Mesenchymal stem cell (in vitro differentiated cells and primary cell): ENCODE measurements around the gene TPGS1.

Experiments
- DNase-seq: peaks from one replicate; pipeline ENCODE4 v3.0.0-alpha.2; 2013
- H2AFZ ChIP-seq: one replicate; pipeline ENCODE4 v1.6.1; 2013; ENCODE audit warnings: low read depth, mild to moderate bottlenecking, control low read depth, inconsistent platforms, low read length, moderate library complexity
- H2AK5ac ChIP-seq: 2 replicates; pipeline ENCODE4 v1.6.1; 2013; ENCODE audit warnings: low read length, moderate library complexity, mild to moderate bottlenecking, inconsistent platforms; ENCODE audit not compliant: severe bottlenecking
- H2BK120ac ChIP-seq: one replicate; pipeline ENCODE4 v1.6.1; 2013; ENCODE audit warnings: low read depth, mild to moderate bottlenecking, inconsistent platforms, low read length, moderate library complexity
- H2BK12ac ChIP-seq, 2 experiments: one replicate each; pipeline ENCODE4 v1.6.1; 2013; ENCODE audit warnings: inconsistent platforms in 2 of 2, low read length in 2 of 2, mild to moderate bottlenecking in 2 of 2, moderate library complexity in 2 of 2, control low read depth in 1 of 2
- H2BK15ac ChIP-seq: one replicate; pipeline ENCODE4 v1.6.1; 2013; ENCODE audit warnings: mild to moderate bottlenecking, low read depth, inconsistent platforms; ENCODE audit not compliant: poor library complexity, severe bottlenecking
- H2BK5ac ChIP-seq: 2 replicates; pipeline ENCODE4 v1.6.1; 2013; ENCODE audit warnings: low read depth, mild to moderate bottlenecking, low read length, control low read depth, inconsistent platforms; ENCODE audit not compliant: poor library complexity, severe bottlenecking
- H3K14ac ChIP-seq, 2 experiments: one replicate each; pipeline ENCODE4 v1.6.1; 2013; ENCODE audit warnings: inconsistent platforms in 2 of 2, low read length in 2 of 2, control low read depth in 1 of 2, mild to moderate bottlenecking in 1 of 2, moderate library complexity in 1 of 2
- H3K18ac ChIP-seq, 2 experiments: one replicate each; pipeline ENCODE4 v1.6.1; 2013; ENCODE audit warnings: inconsistent platforms in 2 of 2, low read length in 2 of 2, control low read depth in 1 of 2, low read depth in 1 of 2, mild to moderate bottlenecking in 1 of 2
- H3K23ac ChIP-seq, 2 experiments: one replicate each; pipeline ENCODE4 v1.6.1; 2013; ENCODE audit warnings: inconsistent platforms in 2 of 2, low read length in 2 of 2, mild to moderate bottlenecking in 2 of 2, moderate library complexity in 2 of 2, control low read depth in 1 of 2
- H3K27ac ChIP-seq: 2 replicates; pipeline ENCODE4 v1.5.1; 2013; ENCODE audit warnings: mild to moderate bottlenecking, moderate library complexity, low read length, control low read depth, inconsistent platforms; ENCODE audit not compliant: poor library complexity, severe bottlenecking
- H3K27me3 ChIP-seq, 2 experiments: 2 replicates each; pipeline versions ENCODE4 v1.6.1 to v1.7.0; 2013; ENCODE audit warnings: low read length in 2 of 2, mild to moderate bottlenecking in 2 of 2, moderate library complexity in 2 of 2, control low read depth in 1 of 2, inconsistent platforms in 1 of 2; ENCODE audit not compliant: control insufficient read depth in 1 of 2, insufficient read depth in 1 of 2
- H3K36me3 ChIP-seq, 2 experiments: 2 replicates each; pipeline versions ENCODE4 v1.6.1 to v1.7.0; 2013; ENCODE audit warnings: low read length in 2 of 2, control low read depth in 1 of 2, inconsistent platforms in 1 of 2, low read depth in 1 of 2, mild to moderate bottlenecking in 1 of 2; ENCODE audit not compliant: insufficient read depth in 2 of 2, control insufficient read depth in 1 of 2
- H3K4ac ChIP-seq, 2 experiments: one replicate each; pipeline ENCODE4 v1.6.1; 2013; ENCODE audit warnings: inconsistent platforms in 2 of 2, low read length in 2 of 2, mild to moderate bottlenecking in 2 of 2, moderate library complexity in 2 of 2, control low read depth in 1 of 2, low read depth in 1 of 2
- H3K4me1 ChIP-seq: 2 replicates; pipeline ENCODE4 v1.6.1; 2013; ENCODE audit warnings: low read depth, low read length, control low read depth; ENCODE audit not compliant: control insufficient read depth, insufficient read depth
- H3K4me2 ChIP-seq: 2 replicates; pipeline ENCODE4 v1.6.1; 2013; ENCODE audit warnings: low read length, mild to moderate bottlenecking, inconsistent platforms; ENCODE audit not compliant: poor library complexity, severe bottlenecking
- H3K4me3 ChIP-seq, 2 experiments: 2 replicates each; pipeline versions ENCODE4 v1.5.1 to v1.7.0; 2013; ENCODE audit warnings: low read length in 2 of 2, mild to moderate bottlenecking in 2 of 2, control low read depth in 1 of 2, low read depth in 1 of 2; ENCODE audit not compliant: insufficient read depth in 1 of 2
- H3K79me1 ChIP-seq: replicated peaks from 2 replicates; pipeline ENCODE4 v1.6.1; 2013; ENCODE audit warnings: mild to moderate bottlenecking, control low read depth, low read length, inconsistent platforms; ENCODE audit not compliant: poor library complexity, severe bottlenecking
- H3K9ac ChIP-seq: 2 replicates; pipeline ENCODE4 v1.7.0; 2013; ENCODE audit warnings: mild to moderate bottlenecking, low read length, moderate library complexity
- H3K9me3 ChIP-seq: 2 replicates; pipeline ENCODE4 v1.7.0; 2013; ENCODE audit warnings: mild to moderate bottlenecking, low read length; ENCODE audit not compliant: control insufficient read depth
- H4K8ac ChIP-seq: one replicate; pipeline ENCODE4 v1.6.1; 2013; ENCODE audit warnings: inconsistent platforms, mild to moderate bottlenecking, low read length, moderate library complexity
- H4K91ac ChIP-seq: one replicate; pipeline ENCODE4 v1.6.1; 2013; ENCODE audit warnings: mild to moderate bottlenecking, low read length, inconsistent platforms
- WGBS: methylation state at CpG from one replicate; pipeline ENCODE4 v1.1.7; 2013; ENCODE audit warnings: mixed read lengths; 5-methylcytosine and 5-hydroxymethylcytosine counted together

TPGS1 gene

DNA sequence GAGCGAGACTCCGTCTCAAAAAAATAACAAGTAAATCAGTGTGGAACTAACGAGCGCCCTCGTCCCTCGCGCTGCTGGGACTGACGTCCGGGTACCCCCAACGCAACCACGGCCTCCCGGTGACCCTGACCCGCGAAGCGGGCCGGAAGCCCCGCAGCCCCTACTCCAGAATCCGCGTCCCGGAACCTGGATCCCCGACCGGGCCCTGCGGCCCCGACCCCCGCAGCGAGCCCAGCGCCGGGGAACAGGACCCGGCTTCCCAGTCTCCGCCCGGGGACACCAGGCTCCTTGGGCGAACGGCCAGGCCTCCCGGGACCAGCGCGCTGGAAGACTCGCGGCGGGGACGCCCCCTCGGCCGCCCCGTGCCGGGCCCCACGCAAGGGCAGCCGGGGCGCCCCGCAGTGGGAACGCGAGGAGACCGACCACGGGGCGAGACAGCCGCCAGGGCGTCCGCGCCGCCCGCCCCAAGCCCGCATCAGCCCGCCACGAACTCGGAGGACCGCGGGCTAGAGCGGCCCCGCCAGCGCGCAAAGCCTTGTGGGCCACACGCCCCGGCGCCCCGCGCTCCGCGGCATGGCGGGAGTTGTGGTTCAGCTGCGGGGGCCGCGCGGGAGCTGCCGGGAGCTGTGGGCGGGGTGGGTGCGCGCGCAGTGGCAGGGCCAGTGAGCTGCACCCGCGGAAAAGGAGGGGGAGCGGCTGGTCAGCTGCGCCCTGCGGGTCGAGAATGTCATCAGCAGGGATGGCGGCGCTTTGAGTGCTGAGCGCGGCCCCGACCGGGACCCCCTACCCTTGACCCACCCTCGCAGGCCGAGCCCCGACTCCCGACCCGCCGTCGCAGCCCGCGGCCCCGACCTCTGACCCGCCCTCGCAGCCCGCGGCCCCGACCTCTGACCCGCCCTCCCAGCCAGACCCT, 18.5 kb upstream of the TPGS1 start:
- no peak overlapping the region for H2AK5ac ChIP-seq
- under 1% methylated on average over 87 of the region's 114 CpGs for WGBS
- DNase-seq = peak; percentile 93
- peak overlapping the region; percentile 96 to 97 for H3K18ac ChIP-seq
- H2BK12ac ChIP-seq = peak overlapping the region in 1 of 2 experiments; percentile 29
- peak overlapping the region; percentile 92 for H2AFZ ChIP-seq
- peak overlapping the region; percentile 98 for H3K9ac ChIP-seq
- peak overlapping the region; percentile 94 for H2BK15ac ChIP-seq
- H3K4me1 ChIP-seq = peaks cover 21% of the 10 kb centered on the region
- peaks cover 0 to 3% of the 10 kb centered on the region in 2 experiments for H3K36me3 ChIP-seq
- peaks cover 3% of the 10 kb centered on the region for H3K79me1 ChIP-seq
- peak overlapping the region; percentile 99 for H4K8ac ChIP-seq
- peaks cover 0 to 3% of the 10 kb centered on the region in 2 experiments for H3K27me3 ChIP-seq
- H3K4me2 ChIP-seq = peak overlapping the region; percentile 77
- peak overlapping the region; percentile 92 for H2BK5ac ChIP-seq
- no peaks in the 10 kb centered on the region for H3K9me3 ChIP-seq
- H3K23ac ChIP-seq = peak overlapping the region in 1 of 2 experiments; percentile 88
- H3K14ac ChIP-seq = peak overlapping the region in 1 of 2 experiments; percentile 89
- peak overlapping the region; percentile 74 for H3K27ac ChIP-seq
- H4K91ac ChIP-seq = peak overlapping the region; percentile 98
- H3K4me3 ChIP-seq = peak overlapping the region; percentile 80 to 83
- H3K4ac ChIP-seq = peak overlapping the region; percentile 92 to 97
- H2BK120ac ChIP-seq = peak overlapping the region; percentile 87

DNA sequence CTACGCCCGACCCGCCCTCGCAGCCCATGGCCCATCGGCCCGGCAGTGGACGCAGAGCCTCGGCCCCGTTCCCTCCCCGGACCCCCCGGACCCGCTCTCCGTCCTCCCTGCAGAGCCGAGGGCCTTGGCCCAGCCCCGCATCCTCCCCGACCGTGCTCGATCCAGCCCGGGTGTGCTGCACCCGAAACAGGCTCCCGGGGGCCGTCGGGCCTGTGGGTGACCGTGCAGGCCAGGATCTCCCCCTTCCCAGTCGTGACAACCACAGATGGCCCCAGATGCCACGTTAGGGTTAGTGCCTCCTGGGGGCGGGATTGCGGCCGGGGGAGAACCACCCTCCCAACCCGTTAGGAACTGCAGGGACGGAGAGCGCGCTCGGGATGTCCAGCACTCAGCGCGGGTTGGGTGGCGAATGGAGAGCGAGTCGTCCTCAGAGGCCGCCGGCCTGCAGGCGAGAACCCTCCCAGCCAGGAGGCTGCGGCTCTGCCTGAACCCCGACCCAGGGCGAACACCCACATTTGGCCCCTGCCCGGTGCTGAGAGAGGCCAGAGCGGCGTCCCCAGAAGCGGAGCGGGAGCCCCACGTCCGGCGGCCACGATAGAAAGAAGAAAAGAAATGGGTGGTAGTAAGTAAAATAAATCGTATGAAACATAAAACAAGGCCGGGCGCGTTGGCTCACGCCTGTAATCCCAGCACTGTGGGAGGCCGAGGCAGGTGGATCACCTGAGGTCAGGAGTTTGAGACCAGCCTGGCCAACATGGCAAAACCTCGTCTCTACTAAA, 17.7 kb upstream of the TPGS1 start:
- H2AFZ ChIP-seq = peak overlapping the region; percentile 73
- peak overlapping the region; percentile 80 to 83 for H3K4me3 ChIP-seq
- H3K27me3 ChIP-seq = peaks cover 0 to 3% of the 10 kb centered on the region in 2 experiments
- peak overlapping the region; percentile 44 for H2BK15ac ChIP-seq
- H3K14ac ChIP-seq = peak overlapping the region in 1 of 2 experiments; percentile 82
- peak overlapping the region; percentile 97 for H4K91ac ChIP-seq
- peak overlapping the region; percentile 65 for H2BK120ac ChIP-seq
- H3K9ac ChIP-seq = peak overlapping the region; percentile 98
- H3K4me2 ChIP-seq = peak overlapping the region; percentile 77
- peaks cover 21% of the 10 kb centered on the region for H3K4me1 ChIP-seq
- peak overlapping the region; percentile 93 for H4K8ac ChIP-seq
- peak overlapping the region in 1 of 2 experiments; percentile 78 for H3K23ac ChIP-seq
- H3K79me1 ChIP-seq = peaks cover 3% of the 10 kb centered on the region
- 25% methylated on average over 61 of the region's 61 CpGs for WGBS
- H3K4ac ChIP-seq = peak overlapping the region; percentile 71 to 84
- no peak overlapping the region for H3K27ac ChIP-seq
- H3K9me3 ChIP-seq = no peaks in the 10 kb centered on the region
- no peak overlapping the region for H2AK5ac ChIP-seq
- H3K18ac ChIP-seq = peak overlapping the region; percentile 79 to 96
- H2BK5ac ChIP-seq = no peak overlapping the region
- peak overlapping the region in 1 of 2 experiments; percentile 29 for H2BK12ac ChIP-seq
- H3K36me3 ChIP-seq = peaks cover 0 to 3% of the 10 kb centered on the region in 2 experiments
- peak; percentile 64 for DNase-seq

DNA sequence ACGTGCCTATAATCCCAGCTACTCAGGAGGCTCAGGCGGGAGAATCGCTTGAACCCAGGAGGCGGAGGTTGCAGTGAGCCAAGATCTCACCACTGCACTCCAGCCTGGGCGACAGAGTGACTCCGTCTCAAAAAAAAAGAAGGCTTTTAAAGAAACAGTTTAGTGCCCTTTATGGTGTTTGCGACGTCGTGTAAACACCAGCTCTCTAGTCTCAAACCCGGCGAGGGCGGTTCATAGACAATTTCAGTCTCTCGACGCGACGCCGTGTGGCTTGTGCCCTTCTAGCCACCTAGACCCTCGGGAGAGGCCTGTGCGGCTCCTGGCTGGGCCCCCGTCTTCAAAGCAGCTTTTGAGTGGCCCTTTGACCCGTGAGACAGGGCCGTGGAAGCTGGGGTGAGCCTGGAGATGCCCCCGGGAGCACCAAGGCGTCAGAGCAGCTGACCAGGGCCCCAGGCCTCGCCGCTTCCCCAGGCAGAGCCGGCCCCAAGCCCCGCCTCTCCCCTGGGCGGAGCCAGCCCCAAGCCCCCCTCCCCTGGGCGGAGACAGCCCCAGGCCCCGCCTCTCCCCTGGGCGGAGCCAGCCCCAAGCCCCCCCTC, 16.1 kb upstream of the TPGS1 start:
- Histone ChIP-seq H3K18ac (no peak overlapping the region), H3K79me1 (peaks cover 3% of the 10 kb centered on the region), H3K4me3 (no peak overlapping the region), H3K14ac (no peak overlapping the region), H2BK5ac (no peak overlapping the region), H3K23ac (no peak overlapping the region), H2BK15ac (no peak overlapping the region), H4K8ac (no peak overlapping the region), H3K4ac (no peak overlapping the region), H3K9me3 (no peaks in the 10 kb centered on the region), H3K36me3 (peaks cover 0 to 3% of the 10 kb centered on the region in 2 experiments), H2BK120ac (no peak overlapping the region), H3K4me2 (no peak overlapping the region), H4K91ac (no peak overlapping the region), H3K27ac (no peak overlapping the region), H2AK5ac (no peak overlapping the region), H3K4me1 (peaks cover 11% of the 10 kb centered on the region), H3K9ac (no peak overlapping the region), H2AFZ (no peak overlapping the region), H3K27me3 (peaks cover 0 to 5% of the 10 kb centered on the region in 2 experiments), H2BK12ac (peak overlapping the region in 1 of 2 experiments; percentile 38)
- 82% methylated on average over 24 of the region's 32 CpGs for WGBS
- DNase-seq = no peak
